Measurements from ENCODE around the gene CSRP1.
A peak's percentile ranks its signal among the peaks of the same experiment; 100 is the strongest.
"Not testable (repeated sequence)": the region's sequence is repeated elsewhere in the genome, so short reads cannot be mapped to it uniquely, and the experiment has no call there.

The CSRP1 gene

DNA sequence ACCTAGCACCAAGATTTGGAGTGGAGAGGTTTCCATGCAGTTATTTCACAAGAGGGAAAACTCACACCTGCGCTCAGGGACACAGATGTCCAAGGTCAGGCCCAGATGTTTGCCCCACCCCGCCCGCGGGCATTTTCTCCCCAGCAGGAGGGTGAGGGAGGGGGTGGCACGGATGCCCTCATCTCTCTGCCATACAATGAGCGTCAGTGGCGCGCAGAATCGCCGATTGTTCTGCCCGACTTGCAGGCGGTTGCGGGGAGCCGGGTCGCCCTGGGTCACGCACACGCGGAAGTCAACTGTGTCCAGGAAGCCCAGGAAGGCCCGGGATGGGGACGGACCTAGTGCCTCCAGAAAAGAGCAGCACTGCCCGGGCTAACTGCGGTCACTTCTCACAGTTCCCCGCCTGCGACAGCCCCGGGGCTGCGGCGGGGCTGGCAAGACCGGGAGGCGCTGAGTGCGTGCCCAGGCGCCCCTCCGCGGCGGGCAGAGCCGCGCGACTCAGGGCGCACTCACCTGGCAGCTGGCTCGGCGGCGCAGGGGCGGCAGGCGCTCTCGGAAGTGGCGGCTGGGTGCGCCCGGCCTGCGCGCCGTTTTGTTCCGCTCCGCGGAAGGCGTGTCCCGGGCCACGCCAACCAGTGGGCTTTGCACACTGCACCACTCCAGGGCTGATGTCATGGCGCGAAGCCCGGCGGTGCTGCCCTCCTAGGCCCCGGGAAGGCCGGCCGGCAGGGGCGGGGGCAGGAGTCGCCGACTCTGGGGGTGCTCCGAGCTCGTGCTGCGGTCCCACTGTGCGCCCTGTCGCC lies at the start of gene CSRP1:
Gene CSRP1, minus strand, starts transcription at position 567 of the 803 bp plus-strand sequence. CDS start 10,820 bp downstream, outside the sequence.
- peak; percentile 50 to 52 for DNase-seq (ENCODE audit: low read depth in 2 of 2)

DNA sequence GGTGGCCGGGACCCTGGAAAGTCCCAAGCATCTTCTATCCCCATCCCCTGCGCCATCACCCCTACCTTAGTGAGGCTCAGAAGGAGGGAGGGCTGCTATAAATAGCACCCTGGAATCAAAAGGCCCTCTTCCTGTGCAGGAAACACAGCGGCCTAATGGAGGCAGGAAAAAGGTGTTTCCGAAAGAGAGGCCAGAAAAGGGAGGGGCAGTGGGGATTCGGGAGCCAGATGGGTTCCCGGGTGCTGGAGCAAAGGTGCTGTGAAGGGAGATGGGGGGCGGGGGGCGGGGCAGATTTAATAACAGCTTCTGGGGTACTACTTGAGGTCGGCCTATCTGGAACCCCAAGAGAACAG lies 48.6 kb upstream of the CSRP1 start:
- DNase-seq (ENCODE audit: low read depth in 2 of 2) = no peak

DNA sequence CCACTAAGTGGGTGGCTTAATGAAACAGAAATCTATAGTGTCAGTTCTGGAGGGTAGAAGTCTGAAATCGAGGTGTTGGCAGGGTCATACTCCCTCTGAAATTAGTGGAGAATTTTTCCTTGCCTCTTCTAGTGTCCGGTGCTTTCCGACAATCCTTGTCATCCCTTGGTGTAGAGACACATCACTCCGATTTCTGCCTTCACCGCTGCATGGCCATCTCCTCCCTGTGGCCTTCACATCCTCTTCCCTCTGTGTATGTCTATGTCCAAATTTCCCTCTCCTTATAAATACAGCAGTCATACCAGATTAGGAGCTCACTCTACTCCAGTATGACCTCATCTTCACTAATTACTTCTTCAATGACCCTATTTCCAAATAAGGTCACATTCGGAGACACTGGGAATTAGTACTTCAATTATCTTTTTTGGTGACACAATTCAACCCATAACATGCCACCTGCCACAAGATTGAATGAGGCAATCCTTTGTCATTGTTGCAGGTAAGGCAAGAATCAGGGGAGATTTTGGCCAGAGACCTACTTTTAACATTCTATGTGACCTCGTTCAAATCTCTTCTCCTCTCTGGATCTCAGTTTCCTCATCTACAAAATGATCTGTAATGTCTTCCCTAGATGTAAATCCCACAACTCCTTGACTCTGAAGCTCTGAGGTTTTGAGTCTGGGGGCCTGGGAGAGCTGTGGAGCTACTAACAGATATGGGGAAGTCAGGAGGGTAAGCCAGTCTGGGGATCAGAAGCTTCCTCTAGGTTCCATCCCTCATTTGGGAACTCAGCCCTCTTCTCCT lies 48.1 kb upstream of the CSRP1 start:
- DNase-seq (ENCODE audit: low read depth in 2 of 2) = no peak

DNA sequence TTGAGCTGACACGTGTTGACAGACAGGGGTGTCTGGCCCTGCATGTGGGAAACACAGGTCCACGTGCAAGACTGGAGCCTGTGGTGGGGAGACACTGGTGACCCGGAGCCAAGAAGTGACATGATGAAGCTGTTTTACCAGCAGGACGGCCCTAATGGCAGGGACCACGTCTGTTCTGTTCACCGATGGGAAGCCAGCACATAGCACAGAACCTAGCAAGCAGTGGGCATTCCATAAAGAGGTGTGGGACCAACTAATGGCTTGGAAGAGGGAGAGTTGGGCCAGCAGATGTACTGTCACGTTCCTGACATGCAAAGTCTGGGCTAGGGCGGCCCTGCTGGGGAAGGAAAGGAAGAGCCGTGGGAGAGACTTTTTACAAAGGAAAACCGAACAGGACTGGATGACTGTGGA lies 47.3 kb upstream of the CSRP1 start:
- DNase-seq (ENCODE audit: low read depth in 2 of 2) = no peak

DNA sequence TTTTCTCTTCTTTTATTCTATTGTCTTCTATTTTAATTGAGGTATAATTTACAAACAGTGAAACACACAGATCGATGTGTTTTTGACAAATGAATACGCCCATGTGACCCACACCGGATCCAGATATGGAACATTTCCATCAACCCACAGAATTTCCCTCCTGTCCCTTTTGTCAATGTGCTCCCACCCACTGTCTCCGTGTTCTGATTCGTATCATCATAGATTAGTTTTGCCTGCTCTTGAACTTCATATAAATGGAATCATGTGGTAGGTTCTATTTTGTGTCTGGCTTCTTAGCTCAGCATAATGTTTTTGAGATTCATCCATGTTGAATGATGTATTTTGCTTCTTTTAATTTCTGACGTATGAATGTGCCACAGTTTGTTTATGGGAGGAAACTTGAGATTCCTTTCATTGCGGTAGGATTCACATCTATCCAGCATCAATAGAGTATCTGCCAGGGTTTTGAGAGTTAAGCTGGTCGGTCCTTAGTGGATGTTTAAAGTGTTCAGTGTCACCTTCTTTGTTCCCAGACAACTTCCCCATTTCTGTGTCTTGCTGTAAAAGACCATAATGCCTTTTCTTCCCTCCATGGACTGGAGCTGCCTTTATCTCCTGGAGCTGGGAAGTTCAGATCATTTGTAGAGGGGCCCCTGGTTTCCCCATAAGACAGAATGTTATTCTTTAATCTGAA lies 46.7 kb upstream of the CSRP1 start:
- DNase-seq (ENCODE audit: low read depth in 2 of 2) = no peak

DNA sequence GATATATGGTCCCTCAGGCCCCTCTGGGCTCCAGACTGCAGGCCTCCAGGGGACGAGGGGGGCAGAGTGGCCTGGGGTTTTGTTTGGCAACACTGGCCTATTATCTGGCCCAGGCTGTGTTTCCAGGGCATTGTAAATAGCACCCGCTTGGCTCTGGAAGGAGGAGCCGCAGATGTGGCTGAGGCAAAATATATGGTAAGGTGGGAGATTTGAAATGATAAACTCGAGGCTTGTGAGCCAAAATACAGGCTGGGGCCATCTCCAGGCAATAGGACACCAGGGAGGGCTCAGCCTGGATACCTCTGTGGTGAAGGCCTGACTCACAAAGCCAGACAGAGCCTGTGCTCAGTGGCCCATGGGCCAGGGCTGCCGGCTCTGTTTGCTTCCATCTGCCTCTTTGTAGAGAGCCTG lies 46.0 kb upstream of the CSRP1 start:
- no peak for DNase-seq (ENCODE audit: low read depth in 2 of 2)

DNA sequence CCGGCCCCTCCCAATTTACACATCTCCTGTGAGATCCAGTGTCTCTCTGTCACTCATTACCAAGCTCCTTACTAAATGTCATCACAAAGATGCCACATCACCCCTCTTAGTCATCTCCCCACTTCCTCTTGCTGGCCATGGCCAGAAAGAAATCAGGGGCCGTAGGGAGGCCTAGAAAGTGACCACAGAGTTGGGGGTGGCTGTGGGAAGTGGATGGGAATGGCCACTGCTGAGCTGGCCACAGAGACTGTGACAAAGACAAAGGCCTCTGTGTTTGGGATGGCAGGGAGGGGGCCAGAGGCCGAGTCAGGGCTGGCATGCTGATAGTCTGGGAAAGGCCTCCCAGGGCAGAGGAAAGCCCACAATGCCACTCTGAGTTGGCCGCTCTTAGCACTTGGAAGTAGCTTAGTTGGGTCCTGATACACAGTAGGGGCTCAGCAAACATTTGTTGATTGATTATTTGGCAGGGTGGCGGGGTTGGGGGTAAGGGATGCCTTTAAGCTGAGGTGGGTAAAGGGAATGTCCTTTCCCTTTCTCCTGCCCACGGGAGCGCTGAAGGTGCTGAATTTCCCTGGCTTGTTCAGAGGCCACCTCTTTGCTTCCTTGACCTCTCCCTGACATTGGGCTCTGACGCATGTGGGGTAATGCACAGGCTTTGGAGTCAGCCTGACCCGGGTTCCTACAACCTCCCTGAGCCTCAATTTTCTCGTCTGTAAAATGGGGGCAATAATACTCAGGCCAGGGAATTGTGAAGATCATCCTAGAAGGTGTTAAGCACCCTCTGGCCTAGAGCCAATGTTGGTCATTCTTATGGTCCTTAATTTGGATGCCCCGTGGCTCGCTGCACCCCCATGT lies 45.2 kb upstream of the CSRP1 start:
- DNase-seq (ENCODE audit: low read depth in 2 of 2) = no peak

DNA sequence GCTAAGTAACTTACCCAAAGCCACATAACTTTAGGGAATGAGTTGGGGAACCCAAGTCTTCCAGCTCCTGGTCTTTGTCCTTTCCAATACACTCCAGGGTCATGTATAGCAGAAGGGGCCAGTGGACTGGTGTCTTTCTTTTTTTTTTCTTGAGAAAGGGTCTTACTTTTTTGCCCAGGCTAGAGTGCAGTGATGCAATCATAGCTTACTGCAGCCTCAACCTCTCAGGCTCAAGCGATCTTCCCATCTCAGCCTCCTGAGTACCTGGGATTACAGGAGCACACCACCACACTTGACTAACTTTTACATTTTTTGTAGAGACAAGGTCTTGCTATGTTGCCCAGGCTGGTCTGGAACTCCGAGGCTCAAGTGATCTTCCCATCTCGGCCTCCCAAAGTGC lies 44.2 kb upstream of the CSRP1 start:
- DNase-seq (ENCODE audit: low read depth in 2 of 2) = no peak

DNA sequence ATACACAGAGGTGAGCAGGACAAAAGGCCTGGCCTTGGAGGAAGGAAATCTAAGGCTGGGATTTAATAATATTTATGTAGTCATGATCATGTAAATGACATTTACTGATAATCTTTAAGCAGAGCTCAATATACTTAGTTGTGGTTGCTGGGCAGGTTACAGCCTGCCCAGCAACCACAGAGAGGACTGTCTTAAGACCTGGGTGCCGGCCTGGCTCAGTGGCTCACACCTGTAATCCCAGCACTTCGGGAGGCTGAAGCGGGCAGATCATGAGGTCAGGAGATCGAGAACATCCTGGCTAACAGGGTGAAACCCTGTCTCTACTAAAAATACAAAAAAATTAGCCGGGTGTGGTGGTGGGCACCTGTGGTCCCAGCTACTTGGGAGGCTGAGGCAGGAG lies 42.6 kb upstream of the CSRP1 start:
- DNase-seq (ENCODE audit: low read depth in 2 of 2) = not testable (repeated sequence)

DNA sequence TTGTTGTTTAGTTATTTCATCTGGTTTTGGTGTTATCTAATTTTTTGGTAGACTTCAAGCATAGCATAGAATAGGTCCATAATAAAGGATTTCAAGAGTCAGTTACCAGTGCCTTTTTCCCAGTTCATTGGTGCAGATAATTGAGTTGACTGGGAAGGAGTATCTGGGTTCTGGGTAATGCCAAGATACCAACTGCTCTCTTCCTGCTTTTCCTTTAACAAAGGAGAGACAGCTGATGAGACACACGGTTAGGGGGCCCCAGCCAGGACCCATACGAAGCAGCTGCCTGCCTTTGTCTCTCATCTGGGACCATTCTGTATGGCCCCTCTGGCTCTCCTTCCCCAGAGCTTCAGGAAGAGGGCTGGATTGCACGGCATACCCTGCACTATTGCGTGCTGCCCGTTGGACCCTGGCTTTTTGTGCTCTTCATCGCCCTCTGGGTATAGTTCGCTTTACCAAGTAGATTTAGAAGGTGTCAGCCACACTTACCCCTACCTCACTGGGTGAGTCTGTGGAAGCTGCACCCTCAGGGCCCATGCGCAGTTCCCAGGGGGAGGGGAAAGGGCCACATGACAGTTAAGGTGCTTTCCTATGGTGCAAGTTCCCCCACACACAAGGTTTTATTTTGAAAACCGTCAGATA lies 39.0 kb upstream of the CSRP1 start:
- DNase-seq (ENCODE audit: low read depth in 2 of 2) = no peak

DNA sequence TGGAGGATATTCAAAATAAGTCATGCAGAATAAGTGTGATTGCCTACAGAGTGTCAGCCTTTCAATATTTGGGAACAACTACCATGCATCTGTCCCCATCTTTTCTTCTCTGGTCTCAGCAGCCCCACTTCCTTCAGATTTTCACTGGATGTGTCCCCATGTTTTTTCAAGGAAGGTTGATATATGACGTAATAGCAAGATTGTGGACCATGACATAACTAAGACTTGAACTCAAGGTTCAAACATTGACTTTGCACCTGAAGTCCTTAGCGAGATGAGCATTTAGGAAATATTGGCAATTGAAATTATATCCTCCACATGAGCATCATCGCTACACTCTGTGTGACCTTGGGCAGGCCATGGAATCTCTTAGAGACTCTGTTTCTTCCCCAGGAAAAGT lies 37.8 kb upstream of the CSRP1 start:
- no peak for DNase-seq (ENCODE audit: low read depth in 2 of 2)

DNA sequence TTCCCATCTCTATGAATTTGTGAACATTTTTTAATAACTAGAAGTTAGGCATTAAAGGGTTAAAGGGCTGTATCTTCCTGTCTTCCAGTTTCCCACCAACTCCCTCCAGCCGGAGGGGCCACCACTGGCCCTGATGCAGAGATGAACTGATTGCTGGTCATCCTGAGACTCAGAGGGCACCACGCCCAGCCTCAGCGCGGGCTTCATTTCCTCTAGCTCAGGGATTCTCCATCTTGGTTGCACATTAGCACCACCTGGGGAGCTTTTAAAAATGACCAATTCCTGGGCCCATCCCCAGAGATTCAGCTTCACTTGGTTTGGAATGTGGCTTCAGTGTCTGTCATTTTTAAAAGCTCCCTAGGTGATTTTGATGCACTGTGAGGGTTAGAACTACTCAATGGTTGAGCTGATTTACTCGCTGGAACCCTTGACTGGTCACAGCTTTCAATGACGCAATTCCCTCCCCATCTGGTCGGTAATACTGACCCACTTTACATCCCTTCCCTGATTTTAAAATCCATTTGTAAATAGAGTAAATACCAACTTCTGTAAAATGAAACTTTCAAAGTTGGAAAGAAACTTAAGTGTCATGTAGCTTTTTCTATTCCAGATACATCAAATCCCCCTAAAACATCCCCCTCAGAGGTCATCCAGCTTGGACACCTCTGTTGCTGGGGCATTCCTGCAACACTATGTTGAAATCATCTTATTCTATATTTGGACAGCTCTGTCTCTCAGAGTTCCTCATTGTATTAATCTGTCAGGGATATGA lies 37.1 kb upstream of the CSRP1 start:
- DNase-seq (ENCODE audit: low read depth in 2 of 2) = no peak

DNA sequence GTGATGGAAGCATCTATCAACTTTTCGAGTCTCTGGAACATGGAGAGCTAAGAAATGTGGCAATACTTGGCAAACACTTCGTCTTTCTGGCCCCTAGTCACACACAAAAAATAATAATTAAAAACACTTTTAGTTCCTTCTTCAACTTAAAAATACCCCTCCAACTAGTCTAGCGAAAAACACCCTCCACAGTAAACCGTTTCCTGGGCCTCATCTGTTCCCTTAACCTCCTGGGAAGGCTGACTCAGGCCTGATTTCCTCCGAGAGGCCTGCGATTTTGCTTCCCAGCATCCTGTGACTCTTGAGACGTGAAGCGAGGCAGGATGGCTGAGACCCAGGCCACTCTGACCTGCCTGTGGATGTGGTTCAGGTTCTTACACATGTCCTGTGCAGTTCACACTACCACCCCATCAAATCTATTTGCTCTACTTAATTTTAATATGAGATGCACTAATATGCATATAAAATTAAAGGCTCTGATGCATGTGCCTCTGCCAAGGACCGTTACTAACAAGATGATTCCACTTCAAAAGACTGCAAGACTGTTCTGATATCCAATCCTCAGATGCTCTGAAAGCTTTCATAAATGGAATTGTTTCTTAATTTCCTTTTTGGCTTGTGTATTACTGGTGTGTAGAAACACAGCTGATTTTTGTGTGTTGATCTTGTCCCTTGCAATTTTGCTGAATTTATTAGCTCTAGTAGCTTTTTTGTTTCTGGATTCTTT lies 35.5 kb upstream of the CSRP1 start:
- no peak for DNase-seq (ENCODE audit: low read depth in 2 of 2)

DNA sequence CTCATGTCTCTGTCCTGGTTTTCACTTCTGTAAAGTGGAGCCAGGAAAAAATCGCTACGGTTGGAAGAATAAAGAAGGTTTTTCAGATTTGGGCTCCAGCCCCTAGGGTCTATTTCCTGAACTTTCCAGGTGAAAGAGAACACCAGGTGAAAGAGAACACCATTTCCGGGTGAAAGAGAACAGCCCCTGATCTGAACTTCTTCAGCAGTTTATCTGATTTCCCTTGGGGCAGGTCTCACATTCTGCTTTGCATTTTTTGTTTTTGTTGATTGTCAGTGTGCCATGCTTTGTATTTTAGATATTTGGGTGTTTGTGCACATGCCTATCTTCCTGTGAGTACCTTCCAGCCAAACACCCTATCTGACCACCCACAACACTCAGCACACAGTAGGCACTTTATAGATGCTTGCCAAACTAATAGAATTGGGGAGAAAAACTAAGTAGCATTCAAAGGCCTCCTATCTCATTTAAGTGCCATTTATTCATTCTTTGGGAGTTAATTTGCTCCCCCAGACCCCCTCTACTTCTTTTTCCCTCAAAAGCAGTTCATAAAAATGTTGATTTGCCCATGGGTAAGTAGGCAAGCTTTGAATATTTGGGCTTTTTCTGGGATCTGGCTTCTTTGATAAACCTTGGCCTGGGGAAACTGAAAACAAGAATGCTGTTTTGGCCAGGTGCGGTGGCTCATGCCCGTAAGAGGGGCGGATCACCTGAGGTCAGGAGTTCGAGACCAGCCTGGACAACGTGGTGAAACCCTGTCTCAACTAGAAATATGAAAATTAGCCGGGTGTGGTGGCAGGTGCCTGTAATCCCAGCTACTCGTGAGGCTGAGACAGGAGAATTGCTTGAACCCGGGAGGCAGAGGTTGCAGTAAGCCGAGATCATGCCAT lies 34.2 kb upstream of the CSRP1 start:
- no peak for DNase-seq (ENCODE audit: low read depth in 2 of 2)

DNA sequence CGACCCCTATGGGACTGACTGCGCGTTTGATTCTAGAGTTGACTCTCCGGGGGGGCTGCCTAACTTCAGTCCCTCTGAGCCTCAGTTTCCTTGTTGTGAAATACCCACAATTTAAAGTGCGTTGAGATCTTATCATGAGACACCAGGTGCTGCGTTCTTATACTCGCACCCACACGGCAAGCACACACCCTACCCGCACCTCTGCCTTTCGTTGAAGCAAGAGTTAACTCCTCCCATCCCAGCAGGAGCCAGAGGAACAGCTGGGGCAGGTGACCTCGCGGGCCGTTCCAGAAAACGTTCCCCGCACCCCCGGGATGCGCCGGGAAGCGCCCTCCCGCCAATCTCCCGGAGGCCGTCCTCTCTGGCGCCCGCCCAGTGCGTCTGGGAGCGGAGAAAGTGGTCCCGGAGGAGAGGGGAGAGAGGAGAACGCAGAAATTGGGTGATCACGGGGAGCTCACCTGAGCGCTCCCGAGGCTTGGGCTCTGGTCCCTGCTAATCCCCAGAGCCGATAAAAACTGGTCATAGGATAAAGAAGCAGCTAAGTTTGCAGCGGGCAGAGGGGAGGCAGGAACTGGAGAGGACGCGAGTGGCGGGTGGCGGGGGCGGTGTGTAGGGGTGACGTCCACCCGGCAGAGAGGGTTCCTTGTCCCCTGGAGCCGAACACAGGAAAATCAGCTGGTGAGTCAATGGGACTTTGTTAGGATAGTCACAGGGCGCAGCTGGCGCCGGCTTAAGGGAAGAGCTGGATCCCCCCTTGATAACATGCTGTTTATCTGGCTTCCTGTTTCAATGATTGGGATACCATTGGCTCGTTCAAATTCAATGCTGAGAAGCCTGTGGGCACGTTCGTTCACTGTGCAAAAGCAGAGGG lies 32.9 kb upstream of the CSRP1 start:
- no peak for DNase-seq (ENCODE audit: low read depth in 2 of 2)

DNA sequence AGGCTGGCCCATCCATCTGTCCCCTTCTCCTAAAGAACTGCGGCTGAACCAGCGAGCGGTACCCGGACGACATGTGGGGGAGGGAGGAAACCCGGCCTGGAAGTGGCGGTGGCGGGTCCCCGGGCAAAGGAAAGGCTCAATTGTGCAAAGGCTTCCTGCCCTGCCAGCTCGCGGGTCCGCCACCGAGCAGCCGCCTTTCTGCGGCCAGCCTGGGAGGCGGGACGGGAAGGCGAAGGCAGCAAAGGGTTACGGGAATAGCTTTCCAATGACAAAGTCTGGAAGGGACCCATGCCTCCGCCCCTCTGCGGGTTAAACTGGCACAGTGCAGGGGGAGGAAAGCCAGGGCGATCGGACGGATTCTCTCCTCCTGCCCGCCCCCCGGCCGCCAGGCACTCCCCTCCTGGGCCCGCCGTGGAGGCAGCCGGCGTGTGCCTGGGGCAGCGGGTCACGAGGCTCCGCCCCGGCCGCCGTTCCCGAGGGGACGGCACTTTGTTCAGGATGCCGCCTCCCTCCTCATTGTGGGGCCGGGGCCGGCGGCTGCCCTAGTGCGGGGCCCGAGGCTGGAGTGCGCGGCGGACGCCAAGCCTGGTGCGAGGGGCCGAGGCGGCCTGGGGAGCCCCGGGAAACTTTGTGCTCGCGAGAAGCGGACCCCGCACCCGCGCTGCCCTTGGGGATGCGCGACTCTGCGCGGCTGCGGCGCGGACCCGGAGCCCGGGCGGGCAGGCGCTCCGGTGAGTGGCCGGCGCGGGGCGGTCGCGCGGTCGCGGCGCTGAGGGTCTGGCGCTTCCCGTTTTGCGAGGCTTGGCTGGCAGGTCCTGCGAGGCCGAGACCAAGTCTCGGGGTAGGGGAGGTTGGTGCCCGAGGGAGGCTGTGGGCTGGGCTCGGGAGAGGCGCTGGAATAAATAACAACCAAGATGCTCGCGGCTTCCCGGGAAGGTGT lies 32.0 kb upstream of the CSRP1 start, which contains the start of gene NAV1:
Gene NAV1, plus strand, starts transcription at position 516 of the 940 bp plus-strand sequence. CDS start 83,758 bp downstream, outside the sequence.
- no peak for DNase-seq (ENCODE audit: low read depth in 2 of 2)
